DND-41 (cell line): ENCODE data around the gene PHLDB3.

Experiments
- EZH2 ChIP-seq: IDR thresholded peaks from 3 replicates; pipeline ENCODE4 v1.6.1; 2012; ENCODE audit warnings: borderline replicate concordance, low read depth, mild to moderate bottlenecking, moderate library complexity, low read length, inconsistent platforms; ENCODE audit not compliant: severe bottlenecking
- TF ChIP-seq, protein P1 (sequence below): IDR thresholded peaks from 2 replicates; pipeline ENCODE4 v1.5.1; 2012; ENCODE audit warnings: borderline replicate concordance, low read length, moderate library complexity, mild to moderate bottlenecking; ENCODE audit not compliant: poor library complexity, severe bottlenecking; ENCODE audit errors: extremely low read depth

GRCh38 chr19:43474986-43475705 is 29.4 kb downstream of the PHLDB3 start:
- TF ChIP-seq, protein P1, sequence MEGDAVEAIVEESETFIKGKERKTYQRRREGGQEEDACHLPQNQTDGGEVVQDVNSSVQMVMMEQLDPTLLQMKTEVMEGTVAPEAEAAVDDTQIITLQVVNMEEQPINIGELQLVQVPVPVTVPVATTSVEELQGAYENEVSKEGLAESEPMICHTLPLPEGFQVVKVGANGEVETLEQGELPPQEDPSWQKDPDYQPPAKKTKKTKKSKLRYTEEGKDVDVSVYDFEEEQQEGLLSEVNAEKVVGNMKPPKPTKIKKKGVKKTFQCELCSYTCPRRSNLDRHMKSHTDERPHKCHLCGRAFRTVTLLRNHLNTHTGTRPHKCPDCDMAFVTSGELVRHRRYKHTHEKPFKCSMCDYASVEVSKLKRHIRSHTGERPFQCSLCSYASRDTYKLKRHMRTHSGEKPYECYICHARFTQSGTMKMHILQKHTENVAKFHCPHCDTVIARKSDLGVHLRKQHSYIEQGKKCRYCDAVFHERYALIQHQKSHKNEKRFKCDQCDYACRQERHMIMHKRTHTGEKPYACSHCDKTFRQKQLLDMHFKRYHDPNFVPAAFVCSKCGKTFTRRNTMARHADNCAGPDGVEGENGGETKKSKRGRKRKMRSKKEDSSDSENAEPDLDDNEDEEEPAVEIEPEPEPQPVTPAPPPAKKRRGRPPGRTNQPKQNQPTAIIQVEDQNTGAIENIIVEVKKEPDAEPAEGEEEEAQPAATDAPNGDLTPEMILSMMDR: no peak
- TF ChIP-seq EZH2: no peak
